ENCODE results near the gene BAZ2A. TPM values are rescaled to one million over a fixed set of nuclear protein-coding genes. Genes with fewer than 3 reads are reported as not detected.
A peak's percentile ranks its signal among the peaks of the same experiment; 100 is the strongest.

The BAZ2A gene
- polyA plus RNA-seq, 3 donors, result 8.9 to 86.0 (median 21.1) TPM

DNA sequence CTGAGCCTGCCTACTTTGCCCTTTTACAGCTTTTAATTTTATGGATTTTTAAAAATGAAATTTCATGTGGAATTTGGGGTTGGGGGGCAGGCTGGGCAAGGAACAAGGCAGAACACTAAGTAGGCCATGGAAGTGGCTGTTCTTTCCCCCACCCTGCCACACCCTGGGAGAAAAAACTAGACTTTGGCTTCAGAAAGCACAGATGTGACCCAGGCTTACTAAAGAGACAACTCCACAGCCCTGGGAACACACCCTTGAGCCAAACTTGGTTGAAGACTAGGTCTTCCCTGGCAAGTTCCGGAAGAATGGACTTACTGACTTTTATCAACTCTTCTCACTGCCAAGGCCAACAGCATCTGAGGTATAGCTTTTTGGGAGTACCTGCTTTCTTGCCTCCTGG lies 40.3 kb downstream of the BAZ2A start:
- Histone ChIP-seq H3K4me2 (replicated peaks; ENCODE audit: extremely low read depth, low read length, poor library complexity, severe bottlenecking) (no peak overlapping the region), H3K27ac (ENCODE audit: low read depth in 1 of 2, low read length in 2 of 2) (no peak overlapping the region), H3K4me1 (ENCODE audit: control insufficient read depth in 1 of 2, insufficient read depth in 2 of 2, low read length in 2 of 2) (no peaks in the 10 kb centered on the region), H3K9me3 (replicated peaks in 1 of 2; ENCODE audit: control insufficient read depth in 1 of 2, insufficient read depth in 1 of 2, low read length in 2 of 2) (no peaks in the 10 kb centered on the region), H3K27me3 (ENCODE audit: control insufficient read depth in 2 of 2, insufficient read depth in 2 of 2, low read length in 2 of 2) (no peaks in the 10 kb centered on the region), H2AFZ (ENCODE audit: insufficient read depth, low read depth, low read length, poor library complexity, severe bottlenecking) (no peak overlapping the region), H3K4me3 (replicated peaks in 1 of 3; ENCODE audit: low read depth in 2 of 3, low read length in 3 of 3) (no peak overlapping the region), H4K20me1 (ENCODE audit: insufficient read depth, low read length) (peaks cover 8% of the 10 kb centered on the region), H3K79me2 (ENCODE audit: insufficient read depth, low read length) (no peaks in the 10 kb centered on the region), H3K9ac (ENCODE audit: insufficient read depth, low read length, poor library complexity, severe bottlenecking) (no peak overlapping the region), H3K36me3 (replicated peaks in 1 of 2; ENCODE audit: control insufficient read depth in 1 of 2, insufficient read depth in 2 of 2, low read length in 2 of 2) (peaks cover 33 to 44% of the 10 kb centered on the region in 2 donors)
- Mint-ChIP-seq H3K27me3 (ENCODE audit: low read depth in 3 of 3) (peaks cover 0 to 6% (median 1%) of the 10 kb centered on the region in 3 donors), H3K4me1 (no peaks in the 10 kb centered on the region), H3K4me3 (no peak overlapping the region), H3K27ac (peak overlapping the region in 1 of 7 donors; percentile 82), H3K9me3 (no peaks in the 10 kb centered on the region), H3K36me3 (peaks cover 39 to 41% of the 10 kb centered on the region in 2 donors)
- no CpG with 5 or more reads among the region's 1 CpG for WGBS (ENCODE audit: insufficient coverage)
- TF ChIP-seq, protein P1, sequence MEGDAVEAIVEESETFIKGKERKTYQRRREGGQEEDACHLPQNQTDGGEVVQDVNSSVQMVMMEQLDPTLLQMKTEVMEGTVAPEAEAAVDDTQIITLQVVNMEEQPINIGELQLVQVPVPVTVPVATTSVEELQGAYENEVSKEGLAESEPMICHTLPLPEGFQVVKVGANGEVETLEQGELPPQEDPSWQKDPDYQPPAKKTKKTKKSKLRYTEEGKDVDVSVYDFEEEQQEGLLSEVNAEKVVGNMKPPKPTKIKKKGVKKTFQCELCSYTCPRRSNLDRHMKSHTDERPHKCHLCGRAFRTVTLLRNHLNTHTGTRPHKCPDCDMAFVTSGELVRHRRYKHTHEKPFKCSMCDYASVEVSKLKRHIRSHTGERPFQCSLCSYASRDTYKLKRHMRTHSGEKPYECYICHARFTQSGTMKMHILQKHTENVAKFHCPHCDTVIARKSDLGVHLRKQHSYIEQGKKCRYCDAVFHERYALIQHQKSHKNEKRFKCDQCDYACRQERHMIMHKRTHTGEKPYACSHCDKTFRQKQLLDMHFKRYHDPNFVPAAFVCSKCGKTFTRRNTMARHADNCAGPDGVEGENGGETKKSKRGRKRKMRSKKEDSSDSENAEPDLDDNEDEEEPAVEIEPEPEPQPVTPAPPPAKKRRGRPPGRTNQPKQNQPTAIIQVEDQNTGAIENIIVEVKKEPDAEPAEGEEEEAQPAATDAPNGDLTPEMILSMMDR (IDR thresholded peaks at IDR 0.05), result no peak
- intact Hi-C loops (cut with micrococcal nuclease), result loop anchor here (5.0 kb wide), 1 partner anchor 77 kb away; no protein-coding TSS in a partner anchor
- no peak for DNase-seq

DNA sequence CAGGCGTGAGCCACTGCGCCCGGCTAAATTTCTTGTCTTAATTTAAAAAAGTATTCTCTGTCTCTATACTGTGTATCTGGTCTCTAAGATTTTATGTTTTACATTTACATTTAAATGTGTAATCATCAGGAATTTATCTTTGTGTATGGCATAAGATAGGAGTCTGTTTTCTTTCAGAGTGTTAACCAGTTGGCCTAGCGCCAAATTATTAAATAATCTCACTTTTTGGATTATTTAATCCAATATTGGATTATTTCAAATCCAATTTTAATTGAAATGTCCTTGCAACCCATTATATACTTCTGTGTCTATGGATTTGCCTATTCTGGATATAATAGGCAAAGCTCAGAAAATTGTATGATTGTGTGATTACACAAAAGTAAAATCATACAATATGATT lies 45.0 kb downstream of the BAZ2A start:
- Histone ChIP-seq H4K20me1 (ENCODE audit: insufficient read depth, low read length) (no peaks in the 10 kb centered on the region), H3K4me2 (replicated peaks; ENCODE audit: extremely low read depth, low read length, poor library complexity, severe bottlenecking) (no peak overlapping the region), H3K79me2 (ENCODE audit: insufficient read depth, low read length) (no peaks in the 10 kb centered on the region), H3K4me3 (replicated peaks in 1 of 3; ENCODE audit: low read depth in 2 of 3, low read length in 3 of 3) (no peak overlapping the region), H3K9me3 (replicated peaks in 1 of 2; ENCODE audit: control insufficient read depth in 1 of 2, insufficient read depth in 1 of 2, low read length in 2 of 2) (no peaks in the 10 kb centered on the region), H3K27me3 (ENCODE audit: control insufficient read depth in 2 of 2, insufficient read depth in 2 of 2, low read length in 2 of 2) (no peaks in the 10 kb centered on the region), H3K36me3 (replicated peaks in 1 of 2; ENCODE audit: control insufficient read depth in 1 of 2, insufficient read depth in 2 of 2, low read length in 2 of 2) (peaks cover 45 to 70% of the 10 kb centered on the region in 2 donors), H2AFZ (ENCODE audit: insufficient read depth, low read depth, low read length, poor library complexity, severe bottlenecking) (no peak overlapping the region), H3K4me1 (ENCODE audit: control insufficient read depth in 1 of 2, insufficient read depth in 2 of 2, low read length in 2 of 2) (no peaks in the 10 kb centered on the region), H3K27ac (ENCODE audit: low read depth in 1 of 2, low read length in 2 of 2) (no peak overlapping the region), H3K9ac (ENCODE audit: insufficient read depth, low read length, poor library complexity, severe bottlenecking) (no peak overlapping the region)
- peaks cover 53 to 55% of the 10 kb centered on the region in 2 donors for H3K36me3 Mint-ChIP-seq
- peaks cover 0 to 6% (median 0%) of the 10 kb centered on the region in 3 donors for H3K27me3 Mint-ChIP-seq (ENCODE audit: low read depth in 3 of 3)
- DNase-seq, result no peak
- H3K4me3 Mint-ChIP-seq, result no peak overlapping the region
- H3K27ac Mint-ChIP-seq, result no peak overlapping the region
- no CpG with 5 or more reads among the region's 4 CpGs for WGBS (ENCODE audit: insufficient coverage)
- TF ChIP-seq, protein P1 (IDR thresholded peaks at IDR 0.05), result no peak
- intact Hi-C loops (cut with micrococcal nuclease), result no loop called here
- no peaks in the 10 kb centered on the region for H3K9me3 Mint-ChIP-seq
- H3K4me1 Mint-ChIP-seq, result peaks cover 5% of the 10 kb centered on the region

All from CD14-positive monocyte (primary cell).